ENCODE measurements around the gene EPN1.

EPN1 gene

GRCh38 chr19:55661826-55662225 is 13.2 kb upstream of the EPN1 start:
- DNase-seq = no peak

DNA sequence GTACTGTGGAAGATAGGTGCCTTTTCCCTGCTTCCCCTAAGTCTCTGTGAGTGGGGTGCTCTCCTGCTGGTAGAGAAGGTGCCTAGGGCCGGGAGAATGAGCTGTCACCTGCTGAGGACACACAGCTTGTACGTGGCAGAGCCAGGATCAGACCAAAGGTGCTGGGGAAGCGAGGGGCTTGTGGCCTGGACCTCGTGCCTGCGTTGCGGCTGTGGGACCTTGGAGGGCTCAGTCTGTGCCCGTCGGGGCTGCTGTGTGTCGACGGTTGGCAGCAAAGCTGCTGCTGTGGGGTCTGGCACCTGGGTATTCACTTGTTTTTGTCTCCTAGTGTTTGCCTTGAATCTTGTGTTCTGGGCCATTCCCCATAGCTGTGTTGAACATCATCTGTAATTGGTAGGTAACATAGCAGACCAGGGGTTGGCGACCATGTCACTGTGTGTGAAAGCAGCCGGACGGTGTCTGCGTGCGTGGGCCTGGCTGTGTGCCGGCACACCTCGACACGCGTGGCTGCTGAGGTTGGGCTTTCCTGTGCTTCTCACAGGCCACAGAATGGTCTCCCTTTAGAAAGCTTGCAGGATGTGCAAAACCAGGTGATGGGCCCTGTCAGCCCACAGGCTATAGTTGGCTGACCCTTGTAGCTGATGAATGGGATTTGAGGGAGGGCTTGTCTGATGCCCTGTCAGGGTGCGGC is 11.0 kb upstream of the EPN1 start:
- DNase-seq = no peak

GRCh38 chr19:55666343-55667005 is 8.6 kb upstream of the EPN1 start:
- DNase-seq = no peak

- no peak for DNase-seq
Measured at GRCh38 chr19:55667006-55667381, 8.0 kb upstream of the EPN1 start.

- DNase-seq = no peak
Measured at GRCh38 chr19:55667511-55667910, 7.5 kb upstream of the EPN1 start.

DNA sequence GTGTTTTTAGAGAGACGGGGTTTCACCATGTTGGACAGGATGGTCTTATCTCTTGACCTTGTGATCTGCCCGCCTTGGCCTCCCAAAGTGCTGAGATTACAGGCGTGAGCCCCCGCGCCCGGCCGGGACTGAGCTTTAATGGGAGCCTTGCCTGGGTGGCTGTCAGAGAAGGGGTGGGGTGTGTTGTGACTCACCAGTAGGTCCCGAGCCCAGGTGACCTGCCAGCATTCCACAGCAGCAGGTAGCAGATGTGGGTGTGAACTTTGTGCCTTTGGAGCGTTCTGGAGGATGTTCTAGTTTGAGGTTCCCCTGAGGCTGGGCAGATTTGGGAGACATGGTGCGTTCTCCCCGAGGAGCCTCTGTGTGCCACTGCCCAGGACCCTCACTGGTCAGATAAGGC is 7.1 kb upstream of the EPN1 start:
- no peak for DNase-seq

- DNase-seq = no peak
Measured at GRCh38 chr19:55668603-55669348, 6.2 kb upstream of the EPN1 start.

- DNase-seq = no peak
Measured at GRCh38 chr19:55669418-55670279, 5.4 kb upstream of the EPN1 start.

- no peak for DNase-seq
Measured at GRCh38 chr19:55670280-55671053, 4.6 kb upstream of the EPN1 start.

GRCh38 chr19:55671054-55671378 is 4.0 kb upstream of the EPN1 start:
- no peak for DNase-seq

DNA sequence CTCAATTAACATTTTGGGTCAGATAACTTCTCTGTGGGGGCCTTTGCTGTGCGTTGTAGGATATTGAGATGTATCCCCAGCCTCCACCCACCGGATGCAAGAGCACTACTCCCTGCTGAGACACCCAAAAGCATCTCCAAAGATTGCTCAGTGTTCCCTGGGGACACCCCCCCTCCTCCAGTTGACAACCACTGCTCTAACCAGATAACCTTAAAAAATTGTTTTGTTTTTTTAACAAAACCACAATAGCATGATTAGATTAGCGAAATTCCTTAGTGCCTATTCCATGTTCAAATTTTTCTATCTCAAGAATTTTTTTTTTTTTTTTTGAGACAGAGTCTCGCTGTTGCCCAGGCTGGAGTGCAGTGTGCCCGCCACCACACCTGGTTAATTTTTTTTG is 2.6 kb upstream of the EPN1 start:
- no peak for DNase-seq

DNA sequence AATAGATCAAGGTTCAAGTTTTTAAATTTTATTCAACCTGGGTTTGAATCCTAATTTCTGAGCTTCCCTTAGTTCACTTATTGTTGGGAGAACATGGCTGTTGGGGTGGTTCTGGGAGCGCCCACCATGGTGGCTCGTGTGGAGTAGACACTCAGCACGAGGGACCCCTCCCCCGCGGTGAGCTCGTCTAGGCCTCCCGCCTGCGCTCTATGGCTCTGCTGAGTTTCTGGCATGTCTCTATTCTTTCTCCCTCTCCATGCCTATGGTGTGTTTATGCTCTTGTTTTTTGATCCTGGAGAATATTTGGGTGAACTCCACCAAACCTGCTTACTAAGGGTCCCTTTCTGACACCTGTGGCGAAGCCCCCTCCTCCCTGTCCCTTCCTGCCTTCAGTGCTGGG is 1.6 kb upstream of the EPN1 start:
- no peak for DNase-seq

GRCh38 chr19:55673889-55674288 is 1.1 kb upstream of the EPN1 start:
- no peak for DNase-seq

DNA sequence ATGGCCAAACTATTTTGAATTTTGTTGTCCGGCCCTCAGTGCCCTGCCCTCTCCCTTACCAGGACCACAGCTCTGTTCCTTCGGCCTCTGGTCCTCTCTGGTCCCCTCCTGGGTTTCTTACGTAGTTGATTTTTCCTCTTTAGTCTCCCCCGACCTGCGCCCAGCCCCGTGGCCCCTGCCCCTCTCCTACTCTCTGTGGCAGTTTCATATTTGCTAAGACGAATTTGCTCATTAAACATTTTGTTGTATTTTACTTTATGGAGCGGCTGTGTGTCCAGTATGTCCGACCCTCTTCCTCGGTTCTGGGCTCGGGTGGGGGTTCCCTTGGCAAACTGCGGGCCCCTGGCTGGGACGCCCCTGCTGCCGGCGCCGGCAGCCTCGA is 576 bp upstream of the EPN1 start:
- DNase-seq = no peak

- DNase-seq = no peak
Measured at GRCh38 chr19:55675661-55676354, 782 bp downstream of the EPN1 start.

GRCh38 chr19:55676383-55676782 is 1.4 kb downstream of the EPN1 start:
- no peak for DNase-seq

DNA sequence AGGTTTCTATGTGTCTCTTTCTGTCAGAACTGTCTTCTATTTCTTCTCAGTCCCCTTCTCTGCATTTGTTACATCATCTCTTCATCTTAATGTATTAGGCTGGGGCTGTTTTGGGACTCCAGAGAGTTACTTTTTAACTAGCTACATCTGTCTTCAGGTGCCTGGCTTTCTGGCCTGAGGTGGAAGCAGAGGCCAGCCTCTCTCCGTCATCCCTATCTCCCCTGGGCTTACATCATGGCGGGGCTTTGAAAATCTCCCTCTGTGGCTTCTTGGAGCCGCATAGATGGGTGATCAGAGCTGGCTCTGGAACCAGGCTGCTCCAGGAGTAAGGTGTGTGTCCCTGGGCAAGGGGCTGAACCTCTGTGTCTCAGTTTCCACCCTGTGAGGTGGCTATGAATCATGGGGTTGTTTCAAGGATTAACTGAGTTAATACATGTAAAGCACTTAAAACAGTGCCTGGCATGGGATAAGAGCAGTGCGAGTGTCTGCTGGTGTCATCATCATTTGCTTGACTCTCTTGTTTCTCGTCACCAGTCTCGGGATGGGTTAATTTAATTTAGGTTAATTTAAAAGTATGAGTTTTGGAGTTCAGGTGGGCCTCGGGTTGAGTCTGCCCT is 2.0 kb downstream of the EPN1 start:
- DNase-seq = no peak

DNA sequence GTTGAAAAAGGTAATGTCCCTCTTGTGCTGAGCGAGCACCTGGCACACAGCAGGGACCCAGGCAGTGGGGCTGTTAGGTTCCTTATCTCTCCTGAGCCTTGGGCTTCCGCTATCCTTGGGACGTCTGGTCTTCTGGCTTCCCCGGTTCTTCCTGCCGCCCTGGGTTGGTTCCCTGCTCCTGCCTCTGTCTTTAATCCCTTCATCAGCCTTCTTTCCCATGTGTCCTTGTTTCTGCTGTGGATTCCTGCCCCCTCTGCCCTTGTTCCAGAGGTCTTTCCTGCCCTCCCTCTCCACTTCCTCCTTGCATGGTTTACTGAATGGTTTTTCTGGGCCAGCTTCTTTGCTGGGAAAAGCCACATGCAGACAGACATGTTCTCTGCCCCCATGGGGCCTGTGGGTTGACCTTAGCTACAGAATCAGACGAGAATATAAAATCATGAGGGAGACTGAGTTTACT is 2.6 kb downstream of the EPN1 start:
- DNase-seq = no peak

GRCh38 chr19:55678121-55678671 is 3.2 kb downstream of the EPN1 start:
- no peak for DNase-seq

GRCh38 chr19:55679343-55680257 is 4.6 kb downstream of the EPN1 start:
- no peak for DNase-seq

Data from activated CD4-positive, alpha-beta T cell treated with anti-CD3 and anti-CD28 coated beads, Interleukin-2, amount 50 U/mL, for 4 hours (primary cell).